H1 (cell line): ENCODE data around the gene MDM1. TPM values are rescaled to one million over a fixed set of nuclear protein-coding genes. Genes with fewer than 3 reads are reported as not detected.

Source experiments
- CTCF ChIA-PET: fragments of 300-600 bp; sonication (Branson Sonifier 250); formaldehyde crosslinking; loops from one replicate; lab custom pipeline; 2021; ENCODE audit not compliant: partially characterized antibody; lab: Charles Lee
- POLR2A ChIA-PET: fragments of 300-600 bp; sonication (Branson Sonifier 250); formaldehyde crosslinking; loops from one replicate; lab custom pipeline; 2021; ENCODE audit warnings: inconsistent platforms; ENCODE audit not compliant: partially characterized antibody; lab: Charles Lee
- DNase-seq, 2 experiments: peaks; one replicate each; pipeline versions ENCODE4 v3.0.0 to v3.0.0-alpha.2; 2010 to 2022; ENCODE audit warnings: low spot score in 2 of 2, low read depth in 1 of 2, mixed read lengths in 1 of 2
- FAIRE-seq: peaks from 2 replicates; lab custom pipeline; 2011; peaks lifted over from hg19 to GRCh38; lab: Jason Lieb, UNC
- H2AFZ ChIP-seq: 2 replicates; pipeline ENCODE4 v1.8.1; 2012; ENCODE audit warnings: low read length, inconsistent platforms
- H2AK5ac ChIP-seq: 2 replicates; pipeline ENCODE4 v1.6.1; 2013; ENCODE audit warnings: low read depth, low read length
- H2BK120ac ChIP-seq: replicated peaks from 2 replicates; pipeline ENCODE3; 2013; ENCODE audit warnings: low read depth, low read length, inconsistent platforms
- H2BK12ac ChIP-seq: 2 replicates; pipeline ENCODE4 v1.6.1; 2013; ENCODE audit warnings: low read depth, low read length
- H2BK15ac ChIP-seq: 2 replicates; pipeline ENCODE4 v1.6.1; 2013; ENCODE audit warnings: low read length
- H2BK20ac ChIP-seq: 2 replicates; pipeline ENCODE4 v1.6.1; 2013; ENCODE audit warnings: low read length
- H2BK5ac ChIP-seq: 2 replicates; pipeline ENCODE4 v1.6.1; 2013; ENCODE audit warnings: low read depth, low read length
- H3K14ac ChIP-seq: 2 replicates; pipeline ENCODE4 v1.6.1; 2013; ENCODE audit warnings: inconsistent platforms; ENCODE audit not compliant: insufficient read length
- H3K18ac ChIP-seq: 2 replicates; pipeline ENCODE4 v1.6.1; 2013; ENCODE audit warnings: low read length; ENCODE audit errors: extremely low read depth
- H3K23ac ChIP-seq: 2 replicates; pipeline ENCODE4 v1.6.1; 2013; ENCODE audit warnings: inconsistent platforms; ENCODE audit not compliant: insufficient read length
- H3K23me2 ChIP-seq: 2 replicates; pipeline ENCODE4 v1.6.1; 2013; ENCODE audit warnings: low read depth, low read length
- H3K27ac ChIP-seq: 2 replicates; pipeline ENCODE4 v1.6.1; 2011; ENCODE audit warnings: low read depth, low read length, inconsistent platforms
- H3K27me3 ChIP-seq, 4 experiments: replicated peaks in 1 of 4; 1 replicate in 1 of 4; 2 replicates in 3 of 4; pipeline versions ENCODE4 v1.6.1 to v1.8.1; 2011 to 2013; ENCODE audit warnings: low read length in 3 of 4, mild to moderate bottlenecking in 3 of 4, inconsistent platforms in 2 of 4, mixed read lengths in 2 of 4, moderate library complexity in 1 of 4; ENCODE audit not compliant: control insufficient read depth in 3 of 4, insufficient read depth in 3 of 4; ENCODE audit errors: extremely low read depth in 1 of 4
- H3K36me3 ChIP-seq, 4 experiments: 2 replicates each; pipeline versions ENCODE4 v1.6.1 to v1.8.1; 2011 to 2013; ENCODE audit warnings: mild to moderate bottlenecking in 4 of 4, low read length in 3 of 4, moderate library complexity in 2 of 4, control low read depth in 1 of 4, inconsistent platforms in 1 of 4; ENCODE audit not compliant: insufficient read depth in 4 of 4, control insufficient read depth in 2 of 4
- H3K4ac ChIP-seq: replicated peaks from 2 replicates; pipeline ENCODE3; 2013; ENCODE audit warnings: low read length, low read depth, mixed read lengths, inconsistent platforms; ENCODE audit not compliant: insufficient read length
- H3K4me1 ChIP-seq, 4 experiments: replicated peaks in 1 of 4; 1 replicate in 1 of 4; 2 replicates in 3 of 4; pipeline versions ENCODE4 v1.6.1 to v1.8.1; 2011 to 2013; ENCODE audit warnings: low read length in 3 of 4, inconsistent platforms in 2 of 4, mixed read lengths in 1 of 4; ENCODE audit not compliant: insufficient read depth in 4 of 4, control insufficient read depth in 3 of 4
- H3K4me2 ChIP-seq, 2 experiments: 2 replicates each; pipeline versions ENCODE4 v1.6.1 to v1.8.1; 2011 to 2013; ENCODE audit warnings: low read depth in 2 of 2, low read length in 2 of 2, control low read depth in 1 of 2, inconsistent platforms in 1 of 2, mild to moderate bottlenecking in 1 of 2; ENCODE audit not compliant: insufficient read depth in 1 of 2
- H3K4me3 ChIP-seq, 4 experiments: fragments of 200-600, 300-600 bp in 1 of 4; sonication (generic), shearing (Covaris generic), sonication (Bioruptor Twin) in 1 of 4; 2 replicates each; pipeline versions ENCODE4 v1.5.1 to v1.8.1; 2011 to 2016; ENCODE audit warnings: low read length in 4 of 4, low read depth in 3 of 4, control low read depth in 2 of 4, inconsistent platforms in 2 of 4, mild to moderate bottlenecking in 2 of 4, mixed read lengths in 1 of 4, moderate library complexity in 1 of 4; ENCODE audit not compliant: insufficient read depth in 2 of 4; ENCODE audit errors: extremely low read depth in 1 of 4
- H3K56ac ChIP-seq: replicated peaks from 2 replicates; pipeline ENCODE3; 2013; ENCODE audit warnings: low read depth, mild to moderate bottlenecking, mixed read lengths, low read length, inconsistent platforms; ENCODE audit not compliant: insufficient read length
- H3K79me1 ChIP-seq: 2 replicates; pipeline ENCODE4 v1.6.1; 2013; ENCODE audit warnings: low read depth, low read length, control low read depth
- H3K79me2 ChIP-seq, 2 experiments: 2 replicates each; pipeline versions ENCODE4 v1.6.1 to v1.8.1; 2012 to 2013; ENCODE audit warnings: low read length in 2 of 2, mild to moderate bottlenecking in 2 of 2, inconsistent platforms in 1 of 2; ENCODE audit not compliant: insufficient read depth in 2 of 2, control insufficient read depth in 1 of 2
- H3K9ac ChIP-seq, 4 experiments: replicated peaks in 1 of 4; 1 replicate in 1 of 4; 2 replicates in 3 of 4; pipeline versions ENCODE4 v1.6.1 to v1.8.1; 2011 to 2013; ENCODE audit warnings: low read depth in 3 of 4, low read length in 3 of 4, control low read depth in 2 of 4, mild to moderate bottlenecking in 2 of 4, moderate library complexity in 2 of 4, inconsistent platforms in 1 of 4; ENCODE audit errors: extremely low read depth in 1 of 4
- H3K9me3 ChIP-seq, 2 experiments: 2 replicates each; pipeline versions ENCODE4 v1.6.1 to v1.8.1; 2012 to 2013; ENCODE audit warnings: mild to moderate bottlenecking in 2 of 2, moderate library complexity in 2 of 2, control low read depth in 1 of 2, inconsistent platforms in 1 of 2, low read depth in 1 of 2, low read length in 1 of 2, mixed read lengths in 1 of 2; ENCODE audit not compliant: insufficient read depth in 2 of 2
- H4K20me1 ChIP-seq, 2 experiments: replicated peaks in 1 of 2; 2 replicates each; pipeline versions ENCODE3 to v1.8.1; 2011 to 2013; ENCODE audit warnings: inconsistent platforms in 2 of 2, low read length in 2 of 2, mild to moderate bottlenecking in 1 of 2; ENCODE audit not compliant: insufficient read depth in 2 of 2, control insufficient read depth in 1 of 2
- H4K5ac ChIP-seq: 2 replicates; pipeline ENCODE4 v1.6.1; 2013; ENCODE audit warnings: low read length, low read depth, mixed read lengths, inconsistent platforms; ENCODE audit not compliant: insufficient read length
- H4K8ac ChIP-seq: 2 replicates; pipeline ENCODE4 v1.8.0; 2013; ENCODE audit warnings: mild to moderate bottlenecking, moderate library complexity, low read length, inconsistent platforms; ENCODE audit not compliant: insufficient read depth; ENCODE audit errors: extremely low read depth
- H4K91ac ChIP-seq: replicated peaks from 2 replicates; pipeline ENCODE3; 2013; ENCODE audit warnings: low read length, mixed read lengths, inconsistent platforms; ENCODE audit not compliant: insufficient read length
- CTBP2 ChIP-seq: IDR thresholded peaks from 2 replicates; pipeline ENCODE4 v1.7.0; 2011; ENCODE audit warnings: borderline replicate concordance, mild to moderate bottlenecking, moderate library complexity, mixed read lengths, low read length; ENCODE audit not compliant: insufficient read depth, insufficient read length
- JUN ChIP-seq: IDR thresholded peaks from 2 replicates; pipeline ENCODE4 v1.6.1; 2011; ENCODE audit warnings: low read depth, mild to moderate bottlenecking, improper control_type of control experiment, low read length
- JUND ChIP-seq: IDR thresholded peaks from 2 replicates; pipeline ENCODE4 v1.6.1; 2011; ENCODE audit warnings: mild to moderate bottlenecking, improper control_type of control experiment, low read length
- KDM4A ChIP-seq: IDR thresholded peaks from one replicate; pipeline ENCODE4 v1.7.1; 2012; ENCODE audit warnings: low read depth, mild to moderate bottlenecking, moderate library complexity, low read length, inconsistent platforms; ENCODE audit not compliant: severe bottlenecking
- PHF8 ChIP-seq: fragments of 200-600 bp; sonication (generic); conservative IDR thresholded peaks from 2 replicates; pipeline ENCODE4 v1.7.1; 2012; ENCODE audit warnings: low read depth, mild to moderate bottlenecking, inconsistent platforms, low read length, moderate library complexity
- RXRA ChIP-seq: IDR thresholded peaks from 2 replicates; pipeline ENCODE4 v1.6.1; 2011; ENCODE audit warnings: low read depth, mild to moderate bottlenecking, low read length, moderate library complexity; ENCODE audit not compliant: insufficient read depth
- SIN3A ChIP-seq, 2 experiments: IDR thresholded peaks in 1 of 2; conservative IDR thresholded peaks in 1 of 2; 2 replicates each; pipeline ENCODE4 v1.6.1; 2011 to 2012; ENCODE audit warnings: low read length in 2 of 2, improper control_type of control experiment in 1 of 2, low read depth in 1 of 2, mild to moderate bottlenecking in 1 of 2
- SIX5 ChIP-seq: IDR thresholded peaks from 2 replicates; pipeline ENCODE4 v1.6.1; 2011; ENCODE audit warnings: mild to moderate bottlenecking, low read depth, low read length
- TAF1 ChIP-seq: IDR thresholded peaks from 2 replicates; pipeline ENCODE4 v1.6.1; 2011; ENCODE audit warnings: mild to moderate bottlenecking, low read depth, low read length
- WGBS, 2 experiments: shearing (Covaris generic) in 1 of 2; methylation state at CpG; one replicate each; pipeline versions ENCODE4 v1.1.6 to v1.1.7; 2013 to 2015; ENCODE audit warnings: low lambda C conversion rate in 2 of 2, mixed read lengths in 2 of 2, inconsistent platforms in 1 of 2, low coverage in 1 of 2, missing lambda C conversion rate in 1 of 2; ENCODE audit not compliant: insufficient replicate concordance in 2 of 2, insufficient coverage in 1 of 2, insufficient read length in 1 of 2; ENCODE audit errors: extremely low coverage in 1 of 2, missing lambda C conversion rate in 1 of 2; 5-methylcytosine and 5-hydroxymethylcytosine counted together
- polyA plus RNA-seq, 7 experiments: library from polyadenylated mRNA; depleted of rRNA in 3 of 7; stranded (reverse) in 5 of 7; unstranded in 2 of 7; fragments of >200 nt in 5 of 7; fragments of 200-250 nt in 2 of 7; gene quantifications; 1 replicate in 5 of 7; 2 replicates in 1 of 7; 4 replicates in 1 of 7; pipeline versions ENCODE4 v1.2.1 to v1.2.3, GENCODE V29; 2011 to 2013; ENCODE audit warnings: missing spikeins in 2 of 7, mixed read lengths in 2 of 7
- total RNA-seq: library from RNA; stranded (reverse); fragmentation: NEBNext Ultra II Directional; extraction: Animal tissue kit (Norgen Biotek cat#: 25700); gene quantifications from 2 replicates; pipeline ENCODE4 v1.2.1, GENCODE V29; 2021
- TF ChIP-seq, protein P1 (sequence below): IDR thresholded peaks from 2 replicates; pipeline ENCODE4 v1.6.1; 2012; ENCODE audit warnings: low read length, inconsistent platforms

MDM1 gene
- total and polyA plus RNA-seq, 2 of the 8 experiments (the other 6 are each of a cell fraction or from before 2014, with no cell fraction given) = 3.1 to 10.7 TPM

DNA sequence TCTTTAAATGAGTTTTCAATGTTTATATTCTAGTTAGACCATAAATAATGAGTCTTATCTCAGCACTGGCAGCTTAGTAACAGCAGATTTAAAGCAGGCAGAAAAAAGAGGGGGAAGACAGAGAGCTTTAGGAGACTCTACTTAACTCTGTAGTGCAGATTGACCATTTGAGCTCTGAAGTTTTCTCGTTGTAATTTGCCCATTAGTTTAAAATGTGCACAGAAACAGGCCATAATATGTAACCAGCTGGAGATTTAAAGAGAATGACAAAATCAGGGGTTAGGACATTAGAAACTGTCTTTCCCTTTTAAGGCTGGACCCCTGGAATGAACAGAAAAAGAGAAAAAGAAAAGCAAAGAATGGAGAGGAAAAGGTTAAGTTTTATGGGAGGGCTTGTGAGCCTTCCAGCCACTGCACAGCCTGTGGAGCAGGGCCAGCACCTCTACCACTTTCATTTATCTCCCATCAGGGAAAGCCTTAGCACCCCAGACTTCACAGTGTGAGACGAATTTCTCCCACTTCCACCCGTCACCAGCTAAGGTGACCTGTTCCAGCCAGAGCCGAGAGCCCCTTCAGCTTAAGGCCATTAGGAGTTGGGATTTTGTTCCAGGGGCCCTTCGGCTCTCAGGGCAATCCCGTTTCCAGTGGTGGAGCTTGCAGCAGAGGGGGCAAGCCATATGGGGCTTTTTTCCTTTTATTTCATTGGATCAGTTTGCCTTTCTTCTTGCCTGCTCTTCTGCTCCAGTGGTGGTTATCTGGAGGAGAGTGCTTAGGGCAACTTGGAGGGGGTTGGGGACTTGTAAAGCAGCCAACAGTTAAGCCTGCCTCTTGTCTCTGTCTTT lies 86.8 kb downstream of the MDM1 start:
- no peak overlapping the region for H3K23ac ChIP-seq
- no peak overlapping the region for H2BK5ac ChIP-seq
- no peak overlapping the region for H3K4me2 ChIP-seq
- H3K9ac ChIP-seq = no peak overlapping the region
- H3K36me3 ChIP-seq = no peaks in the 10 kb centered on the region
- no peak overlapping the region for H3K27ac ChIP-seq
- H3K79me1 ChIP-seq = no peaks in the 10 kb centered on the region
- no peaks in the 10 kb centered on the region for H4K20me1 ChIP-seq
- peaks cover 0 to 11% of the 10 kb centered on the region in 2 experiments; a peak in 2 of 4 replicates for H3K9me3 ChIP-seq
- H4K5ac ChIP-seq = no peak overlapping the region
- no peaks in the 10 kb centered on the region for H3K27me3 ChIP-seq
- H3K79me2 ChIP-seq = no peaks in the 10 kb centered on the region
- H3K4ac ChIP-seq = no peak overlapping the region
- DNase-seq (no peak), FAIRE-seq (no peak)
- 77% methylated on average over 6 of the region's 6 CpGs; no CpG with 5 or more reads in 1 of the 2 experiments for WGBS, 2 experiments
- H2BK15ac ChIP-seq = no peak overlapping the region
- ChIA-PET POLR2A (no interaction called here), CTCF (interaction anchor here (0.7 to 1.6 kb wide), 6 partner anchors 19 to 141 kb away, joined by 3 to 5 read pairs (median 3); partner anchors contain the start of gene IL26)
- H2BK120ac ChIP-seq = no peak overlapping the region
- H2BK12ac ChIP-seq = no peak overlapping the region
- H4K8ac ChIP-seq = no peak overlapping the region
- no peaks in the 10 kb centered on the region for H3K23me2 ChIP-seq
- no peak overlapping the region for H2AK5ac ChIP-seq
- no peak overlapping the region for H3K14ac ChIP-seq
- H2AFZ ChIP-seq = 0 out of 2 replicates have a peak overlapping the region, but pooled peaks have one; percentile 88
- no peak overlapping the region for H2BK20ac ChIP-seq
- H3K4me1 ChIP-seq = 0 out of 7 replicates have a peak, but pooled peaks cover 0 to 2% (median 0%) of the 10 kb centered on the region in 4 experiments
- H4K91ac ChIP-seq = no peak overlapping the region
- H3K56ac ChIP-seq = no peak overlapping the region
- H3K4me3 ChIP-seq = no peak overlapping the region
- H3K18ac ChIP-seq = no peak overlapping the region
- TF ChIP-seq SIX5 (no peak), SIN3A (conservative IDR thresholded peaks at IDR 0.05 in 1 of 2, IDR thresholded peaks at IDR 0.05 in 1 of 2; ENCODE audit: low read depth in 1 of 2, low read length in 2 of 2) (no peak), TAF1 (no peak), KDM4A (no peak), JUND (no peak), PHF8 (no peak), RXRA (no peak), CTBP2 (no peak), JUN (no peak)
- TF ChIP-seq, protein P1, sequence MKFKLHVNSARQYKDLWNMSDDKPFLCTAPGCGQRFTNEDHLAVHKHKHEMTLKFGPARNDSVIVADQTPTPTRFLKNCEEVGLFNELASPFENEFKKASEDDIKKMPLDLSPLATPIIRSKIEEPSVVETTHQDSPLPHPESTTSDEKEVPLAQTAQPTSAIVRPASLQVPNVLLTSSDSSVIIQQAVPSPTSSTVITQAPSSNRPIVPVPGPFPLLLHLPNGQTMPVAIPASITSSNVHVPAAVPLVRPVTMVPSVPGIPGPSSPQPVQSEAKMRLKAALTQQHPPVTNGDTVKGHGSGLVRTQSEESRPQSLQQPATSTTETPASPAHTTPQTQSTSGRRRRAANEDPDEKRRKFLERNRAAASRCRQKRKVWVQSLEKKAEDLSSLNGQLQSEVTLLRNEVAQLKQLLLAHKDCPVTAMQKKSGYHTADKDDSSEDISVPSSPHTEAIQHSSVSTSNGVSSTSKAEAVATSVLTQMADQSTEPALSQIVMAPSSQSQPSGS = no peak
